K562 (cell line): Measurements from ENCODE around the gene NAPEPLD. TPM values are rescaled to one million over a fixed set of nuclear protein-coding genes. Genes with fewer than 3 reads are reported as not detected.

Experiments used
- C11orf30 ChIP-seq: fragments of 450-650 bp; IDR thresholded peaks from 2 replicates; pipeline ENCODE4 v1.6.1; 2016; ENCODE audit warnings: low read depth, mild to moderate bottlenecking
- CHD2 ChIP-seq: IDR thresholded peaks from 2 replicates; pipeline ENCODE4 v1.6.1; 2011; ENCODE audit warnings: low read depth, low read length
- FOXK1 ChIP-seq: sonication (generic); formaldehyde crosslinking; IDR thresholded peaks from 2 replicates; pipeline ENCODE4 v1.8.0; 2022; ENCODE audit warnings: missing genetic modification reagents, mild to moderate bottlenecking, borderline replicate concordance
- MAZ ChIP-seq, 2 experiments: fragments of 450-650 bp in 1 of 2; sonication (generic) in 1 of 2; formaldehyde crosslinking; IDR thresholded peaks in 1 of 2; conservative IDR thresholded peaks in 1 of 2; 2 replicates each; pipeline versions ENCODE4 v1.4.0 to v1.5.0; 2020; ENCODE audit warnings: mild to moderate bottlenecking in 1 of 2, missing genetic modification reagents in 1 of 2
- MYC ChIP-seq, 2 experiments: fragments of 250-450 bp in 1 of 2; sonication (Bioruptor Pico) in 1 of 2; IDR thresholded peaks; 2 replicates each; pipeline versions ENCODE4 v1.5.1 to v1.6.1; 2012 to 2021; ENCODE audit warnings: low read depth in 2 of 2, borderline replicate concordance in 1 of 2, improper control_type of control experiment in 1 of 2, low read length in 1 of 2, mild to moderate bottlenecking in 1 of 2, moderate library complexity in 1 of 2
- PML ChIP-seq: IDR thresholded peaks from 2 replicates; pipeline ENCODE4 v1.6.1; 2012; ENCODE audit warnings: low read length, inconsistent platforms
- SAFB ChIP-seq: fragments of 200-400 bp; formaldehyde crosslinking; IDR thresholded peaks from 2 replicates; pipeline ENCODE4 v1.6.1; 2017; ENCODE audit warnings: low read depth, low read length, borderline replicate concordance
- ZBTB8A ChIP-seq: fragments of 450-650 bp; IDR thresholded peaks from 2 replicates; pipeline ENCODE4 v1.6.1; 2018; ENCODE audit warnings: mild to moderate bottlenecking, moderate library complexity; ENCODE audit not compliant: partially characterized antibody
- ZNF143 ChIP-seq: sonication (generic); formaldehyde crosslinking; IDR thresholded peaks from 2 replicates; pipeline ENCODE4 v1.9.0; 2022; ENCODE audit warnings: mild to moderate bottlenecking, missing genetic modification reagents
- ZNF445 ChIP-seq: fragments of 250-450 bp; sonication (Bioruptor Pico); IDR thresholded peaks from 2 replicates; pipeline ENCODE4 v1.4.0; 2020; ENCODE audit warnings: low read depth, mild to moderate bottlenecking, moderate library complexity
- ZNF507 ChIP-seq: conservative IDR thresholded peaks from 2 replicates; pipeline ENCODE4 v1.6.1; 2017; ENCODE audit warnings: missing genetic modification characterization, missing compliant biosample characterization
- ZNF584 ChIP-seq: fragments of 200-800 bp; sonication (Bioruptor generic); IDR thresholded peaks from 2 replicates; pipeline ENCODE4 v1.6.1; 2016; ENCODE audit warnings: low read depth, mild to moderate bottlenecking, missing genetic modification characterization, missing compliant biosample characterization
- ZNF717 ChIP-seq: fragments of 250-450 bp; sonication (Bioruptor Pico); IDR thresholded peaks from 2 replicates; pipeline ENCODE4 v1.5.0; 2021
- polyA plus RNA-seq, 8 experiments: library from polyadenylated mRNA; depleted of rRNA in 4 of 8; stranded (reverse) in 5 of 8; unstranded in 3 of 8; fragments of >200 nt; fragmentation: Nextera tagmentation in 2 of 8; fragmentation: Illumina TruSeq in 1 of 8; extraction: Ambion mirVana in 2 of 8; extraction: Trizol in 1 of 8; gene quantifications; 2 replicates each; pipeline versions ENCODE4 v1.2.1 to v1.2.3, GENCODE V29; 2011 to 2014; ENCODE audit warnings: inconsistent platforms in 1 of 8, missing spikeins in 1 of 8
- total RNA-seq, 7 experiments: library from RNA; depleted of rRNA in 6 of 7; stranded (reverse); fragments of >200 nt in 6 of 7; fragmentation: Illumina TruSeq in 2 of 7; extraction: Trizol in 2 of 7; gene quantifications; 2 replicates each; pipeline versions ENCODE4 v1.2.1 to v1.2.3, GENCODE V29; 2011 to 2021; ENCODE audit warnings: low replicate concordance in 1 of 7
- TF ChIP-seq, protein P1 (sequence below): fragments of 250-450 bp; sonication (Bioruptor Pico); IDR thresholded peaks from 2 replicates; pipeline ENCODE4 v1.8.0; 2022; ENCODE audit warnings: inconsistent platforms
- TF ChIP-seq, protein P2 (sequence below): sonication (generic); formaldehyde crosslinking; IDR thresholded peaks from 2 replicates; pipeline ENCODE4 v1.5.0; 2020; ENCODE audit warnings: missing genetic modification reagents
- TF ChIP-seq, protein P3 (sequence below): fragments of 450-650 bp; IDR thresholded peaks from 2 replicates; pipeline ENCODE4 v1.6.1; 2017; ENCODE audit warnings: mild to moderate bottlenecking, moderate library complexity
- TF ChIP-seq, protein P4 (sequence below): fragments of 250-450 bp; sonication (Bioruptor Pico); IDR thresholded peaks from 2 replicates; pipeline ENCODE4 v1.4.0; 2020; ENCODE audit warnings: borderline replicate concordance
- TF ChIP-seq, protein P5 (sequence below): fragments of 250-450 bp; sonication (Bioruptor Pico); IDR thresholded peaks from 2 replicates; pipeline ENCODE4 v1.5.0; 2020; ENCODE audit warnings: mild to moderate bottlenecking

NAPEPLD gene
- total and polyA plus RNA-seq, 9 of the 15 experiments (the other 6 are each of a cell fraction or from before 2014, with no cell fraction given) = 3.2 to 11.0 (median 7.5) TPM

DNA sequence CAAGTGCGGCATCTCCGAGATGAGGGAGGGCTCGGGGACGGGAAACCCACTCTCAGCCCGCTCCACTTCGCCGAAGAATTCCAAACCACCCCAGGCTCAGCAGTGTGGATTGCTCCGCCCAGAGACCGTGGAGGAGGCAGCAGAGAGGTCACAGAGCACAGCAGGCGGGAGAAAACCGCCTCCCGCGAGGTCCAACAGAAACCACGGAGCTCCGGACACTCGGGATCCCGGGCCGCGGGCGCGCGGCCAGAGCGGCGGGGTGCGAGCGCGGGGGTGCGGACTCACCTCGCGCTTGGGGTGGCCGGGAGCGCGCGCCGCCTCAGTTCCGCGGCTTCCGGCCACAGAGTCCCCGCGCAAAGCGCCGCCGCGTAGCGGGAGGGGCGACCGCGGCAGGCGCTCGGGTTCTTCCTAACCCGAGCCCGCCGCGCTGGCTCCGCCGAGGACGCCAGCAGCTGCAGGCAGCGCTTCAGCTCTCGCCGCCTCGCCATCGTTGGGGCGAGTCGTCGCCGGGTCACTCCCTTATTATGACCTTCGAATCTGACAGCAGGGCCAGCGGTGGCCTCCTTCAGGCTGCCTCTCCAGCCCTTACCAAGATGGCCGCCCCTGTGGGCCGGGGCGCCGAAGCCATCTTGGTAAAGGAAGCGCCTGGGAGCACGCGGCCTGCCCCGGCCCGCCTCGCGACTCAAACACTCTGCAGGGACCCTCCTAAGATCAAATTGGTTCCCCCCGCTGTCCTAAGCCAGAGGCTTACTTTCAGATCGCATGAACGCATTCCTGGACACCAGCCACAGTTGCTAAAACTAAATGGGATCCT lies at the start of gene NAPEPLD (continued):
- TF ChIP-seq, protein P1, sequence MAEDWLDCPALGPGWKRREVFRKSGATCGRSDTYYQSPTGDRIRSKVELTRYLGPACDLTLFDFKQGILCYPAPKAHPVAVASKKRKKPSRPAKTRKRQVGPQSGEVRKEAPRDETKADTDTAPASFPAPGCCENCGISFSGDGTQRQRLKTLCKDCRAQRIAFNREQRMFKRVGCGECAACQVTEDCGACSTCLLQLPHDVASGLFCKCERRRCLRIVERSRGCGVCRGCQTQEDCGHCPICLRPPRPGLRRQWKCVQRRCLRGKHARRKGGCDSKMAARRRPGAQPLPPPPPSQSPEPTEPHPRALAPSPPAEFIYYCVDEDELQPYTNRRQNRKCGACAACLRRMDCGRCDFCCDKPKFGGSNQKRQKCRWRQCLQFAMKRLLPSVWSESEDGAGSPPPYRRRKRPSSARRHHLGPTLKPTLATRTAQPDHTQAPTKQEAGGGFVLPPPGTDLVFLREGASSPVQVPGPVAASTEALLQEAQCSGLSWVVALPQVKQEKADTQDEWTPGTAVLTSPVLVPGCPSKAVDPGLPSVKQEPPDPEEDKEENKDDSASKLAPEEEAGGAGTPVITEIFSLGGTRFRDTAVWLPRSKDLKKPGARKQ (CRISPR knock-in tag) = no peak
- TF ChIP-seq, protein P2, sequence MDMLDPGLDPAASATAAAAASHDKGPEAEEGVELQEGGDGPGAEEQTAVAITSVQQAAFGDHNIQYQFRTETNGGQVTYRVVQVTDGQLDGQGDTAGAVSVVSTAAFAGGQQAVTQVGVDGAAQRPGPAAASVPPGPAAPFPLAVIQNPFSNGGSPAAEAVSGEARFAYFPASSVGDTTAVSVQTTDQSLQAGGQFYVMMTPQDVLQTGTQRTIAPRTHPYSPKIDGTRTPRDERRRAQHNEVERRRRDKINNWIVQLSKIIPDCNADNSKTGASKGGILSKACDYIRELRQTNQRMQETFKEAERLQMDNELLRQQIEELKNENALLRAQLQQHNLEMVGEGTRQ (CRISPR knock-in tag) = 0 out of 2 replicates have a peak, but pooled peaks have one; percentile 12
- TF ChIP-seq, protein P3, sequence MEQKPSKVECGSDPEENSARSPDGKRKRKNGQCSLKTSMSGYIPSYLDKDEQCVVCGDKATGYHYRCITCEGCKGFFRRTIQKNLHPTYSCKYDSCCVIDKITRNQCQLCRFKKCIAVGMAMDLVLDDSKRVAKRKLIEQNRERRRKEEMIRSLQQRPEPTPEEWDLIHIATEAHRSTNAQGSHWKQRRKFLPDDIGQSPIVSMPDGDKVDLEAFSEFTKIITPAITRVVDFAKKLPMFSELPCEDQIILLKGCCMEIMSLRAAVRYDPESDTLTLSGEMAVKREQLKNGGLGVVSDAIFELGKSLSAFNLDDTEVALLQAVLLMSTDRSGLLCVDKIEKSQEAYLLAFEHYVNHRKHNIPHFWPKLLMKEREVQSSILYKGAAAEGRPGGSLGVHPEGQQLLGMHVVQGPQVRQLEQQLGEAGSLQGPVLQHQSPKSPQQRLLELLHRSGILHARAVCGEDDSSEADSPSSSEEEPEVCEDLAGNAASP = no peak
- TF ChIP-seq ZBTB8A (no peak), C11orf30 (no peak), MYC (IDR thresholded peaks at IDR 0.05; ENCODE audit: low read depth, low read length) (peak; percentile 99), MYC (CRISPR knock-in tag; IDR thresholded peaks at IDR 0.05; ENCODE audit: borderline replicate concordance, low read depth) (peak; percentile 99), FOXK1 (CRISPR knock-in tag) (no peak), ZNF717 (CRISPR knock-in tag) (no peak), MAZ (CRISPR knock-in tag; conservative IDR thresholded peaks at IDR 0.05 in 1 of 2, IDR thresholded peaks at IDR 0.05 in 1 of 2) (peak; percentile 94 to 97), SAFB (peak; percentile 91), ZNF584 (CRISPR knock-in tag) (peak; percentile 92), PML (peak; percentile 69), ZNF507 (tag) (no peak), CHD2 (peak; percentile 93), ZNF445 (CRISPR knock-in tag) (peak; percentile 55; the same call in 1 of the 2 replicates), ZNF143 (CRISPR knock-in tag) (no peak; the same call in 1 of the 2 replicates)
- TF ChIP-seq, protein P4, sequence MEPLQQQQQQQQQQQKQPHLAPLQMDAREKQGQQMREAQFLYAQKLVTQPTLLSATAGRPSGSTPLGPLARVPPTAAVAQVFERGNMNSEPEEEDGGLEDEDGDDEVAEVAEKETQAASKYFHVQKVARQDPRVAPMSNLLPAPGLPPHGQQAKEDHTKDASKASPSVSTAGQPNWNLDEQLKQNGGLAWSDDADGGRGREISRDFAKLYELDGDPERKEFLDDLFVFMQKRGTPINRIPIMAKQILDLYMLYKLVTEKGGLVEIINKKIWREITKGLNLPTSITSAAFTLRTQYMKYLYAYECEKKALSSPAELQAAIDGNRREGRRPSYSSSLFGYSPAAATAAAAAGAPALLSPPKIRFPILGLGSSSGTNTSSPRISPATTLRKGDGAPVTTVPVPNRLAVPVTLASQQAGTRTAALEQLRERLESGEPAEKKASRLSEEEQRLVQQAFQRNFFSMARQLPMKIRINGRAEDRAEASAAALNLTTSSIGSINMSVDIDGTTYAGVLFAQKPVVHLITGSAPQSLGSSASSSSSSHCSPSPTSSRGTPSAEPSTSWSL (CRISPR knock-in tag) = 0 out of 2 replicates have a peak, but pooled peaks have one; percentile 59
- TF ChIP-seq, protein P5, sequence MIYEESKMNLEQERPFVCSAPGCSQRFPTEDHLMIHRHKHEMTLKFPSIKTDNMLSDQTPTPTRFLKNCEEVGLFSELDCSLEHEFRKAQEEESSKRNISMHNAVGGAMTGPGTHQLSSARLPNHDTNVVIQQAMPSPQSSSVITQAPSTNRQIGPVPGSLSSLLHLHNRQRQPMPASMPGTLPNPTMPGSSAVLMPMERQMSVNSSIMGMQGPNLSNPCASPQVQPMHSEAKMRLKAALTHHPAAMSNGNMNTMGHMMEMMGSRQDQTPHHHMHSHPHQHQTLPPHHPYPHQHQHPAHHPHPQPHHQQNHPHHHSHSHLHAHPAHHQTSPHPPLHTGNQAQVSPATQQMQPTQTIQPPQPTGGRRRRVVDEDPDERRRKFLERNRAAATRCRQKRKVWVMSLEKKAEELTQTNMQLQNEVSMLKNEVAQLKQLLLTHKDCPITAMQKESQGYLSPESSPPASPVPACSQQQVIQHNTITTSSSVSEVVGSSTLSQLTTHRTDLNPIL = no peak
